ENCODE results near the gene S100A14.

DNA sequence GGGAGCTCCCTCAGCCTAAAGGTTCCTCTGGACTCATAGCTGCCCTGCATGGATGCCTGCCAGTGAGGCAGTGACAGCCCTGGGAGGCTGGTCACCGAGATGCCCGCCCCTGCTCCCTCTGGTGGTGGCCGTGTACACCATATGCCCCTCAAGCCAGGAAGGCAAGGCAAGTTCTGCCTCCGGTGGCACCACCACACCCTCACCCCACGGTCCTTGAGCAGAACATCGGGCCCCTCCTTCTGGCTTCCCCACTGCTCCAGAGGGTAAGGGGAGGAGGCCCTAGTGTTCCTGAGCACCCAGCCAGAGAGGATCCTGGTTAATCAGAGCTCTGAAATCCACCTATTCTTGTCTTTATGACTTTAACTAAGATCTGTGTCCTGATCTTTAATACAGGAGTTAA is 1.5 kb upstream of the S100A14 start:
- TF ChIP-seq, protein P1, sequence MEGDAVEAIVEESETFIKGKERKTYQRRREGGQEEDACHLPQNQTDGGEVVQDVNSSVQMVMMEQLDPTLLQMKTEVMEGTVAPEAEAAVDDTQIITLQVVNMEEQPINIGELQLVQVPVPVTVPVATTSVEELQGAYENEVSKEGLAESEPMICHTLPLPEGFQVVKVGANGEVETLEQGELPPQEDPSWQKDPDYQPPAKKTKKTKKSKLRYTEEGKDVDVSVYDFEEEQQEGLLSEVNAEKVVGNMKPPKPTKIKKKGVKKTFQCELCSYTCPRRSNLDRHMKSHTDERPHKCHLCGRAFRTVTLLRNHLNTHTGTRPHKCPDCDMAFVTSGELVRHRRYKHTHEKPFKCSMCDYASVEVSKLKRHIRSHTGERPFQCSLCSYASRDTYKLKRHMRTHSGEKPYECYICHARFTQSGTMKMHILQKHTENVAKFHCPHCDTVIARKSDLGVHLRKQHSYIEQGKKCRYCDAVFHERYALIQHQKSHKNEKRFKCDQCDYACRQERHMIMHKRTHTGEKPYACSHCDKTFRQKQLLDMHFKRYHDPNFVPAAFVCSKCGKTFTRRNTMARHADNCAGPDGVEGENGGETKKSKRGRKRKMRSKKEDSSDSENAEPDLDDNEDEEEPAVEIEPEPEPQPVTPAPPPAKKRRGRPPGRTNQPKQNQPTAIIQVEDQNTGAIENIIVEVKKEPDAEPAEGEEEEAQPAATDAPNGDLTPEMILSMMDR (IDR thresholded peaks at IDR 0.05), result peak in 1 of 3 experiments; percentile 63
- no peak for TF ChIP-seq POLR2A (IDR thresholded peaks at IDR 0.05)
- TF ChIP-seq POLR2AphosphoS5 (IDR thresholded peaks at IDR 0.05; ENCODE audit: insufficient read depth in 1 of 2, low read depth in 1 of 2), result peak in 1 of 2 donors; percentile 41

All from vagina (tissue), 2 donors.